SIG-M5 treated with dmso at 0.1 percent for 504 hours (cell line): ENCODE results near the gene PREX1.
"Not testable (repeated sequence)": the region's sequence is repeated elsewhere in the genome, so short reads cannot be mapped to it uniquely, and the experiment has no call there.

Source experiments
- DNase-seq: peaks from one replicate; lab custom pipeline; 2025; ENCODE audit not compliant: unreplicated experiment; lab: John Stamatoyannopoulos, UW

Gene PREX1

DNA sequence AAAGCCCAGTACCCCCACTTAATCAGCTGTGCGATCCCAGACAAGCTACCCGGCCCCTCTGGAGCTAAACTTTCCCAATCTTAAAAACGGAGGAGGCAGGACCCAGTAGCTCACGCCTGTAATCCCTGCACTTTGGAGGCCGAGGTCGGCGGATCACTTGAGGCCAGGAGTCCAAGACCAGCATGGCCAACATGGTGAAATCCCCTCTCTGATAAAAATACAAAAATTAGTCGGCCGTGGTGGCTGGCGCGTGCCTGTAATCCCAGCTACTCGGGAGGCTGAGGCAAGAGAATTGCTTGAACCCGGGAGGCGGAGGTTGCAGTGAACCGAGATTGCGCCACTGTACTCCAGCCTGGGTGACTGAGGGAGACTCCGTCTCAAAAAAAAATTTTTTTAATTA, 1.3 kb downstream of the PREX1 start:
- DNase-seq: not testable (repeated sequence)

GRCh38 chr20:48826069-48826468, 1.7 kb downstream of the PREX1 start:
- peak; percentile 65 for DNase-seq

DNA sequence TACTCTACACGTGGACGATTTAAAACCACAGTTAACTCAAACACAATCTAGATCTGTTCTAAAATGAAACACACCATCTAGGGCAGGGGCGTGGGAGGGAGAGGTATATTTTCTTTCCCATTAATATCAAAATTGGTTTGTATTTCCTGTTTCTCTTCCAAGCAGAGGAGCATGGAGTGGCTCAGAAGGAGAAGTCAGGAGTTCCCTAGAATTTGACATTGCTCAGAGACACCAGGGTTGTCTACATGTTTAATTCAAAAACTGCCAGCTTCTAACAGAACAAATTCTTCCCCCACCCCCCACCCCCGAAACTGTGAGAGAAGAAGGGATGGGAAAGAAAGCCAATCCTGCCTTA, 2.3 kb downstream of the PREX1 start:
- no peak for DNase-seq

DNA sequence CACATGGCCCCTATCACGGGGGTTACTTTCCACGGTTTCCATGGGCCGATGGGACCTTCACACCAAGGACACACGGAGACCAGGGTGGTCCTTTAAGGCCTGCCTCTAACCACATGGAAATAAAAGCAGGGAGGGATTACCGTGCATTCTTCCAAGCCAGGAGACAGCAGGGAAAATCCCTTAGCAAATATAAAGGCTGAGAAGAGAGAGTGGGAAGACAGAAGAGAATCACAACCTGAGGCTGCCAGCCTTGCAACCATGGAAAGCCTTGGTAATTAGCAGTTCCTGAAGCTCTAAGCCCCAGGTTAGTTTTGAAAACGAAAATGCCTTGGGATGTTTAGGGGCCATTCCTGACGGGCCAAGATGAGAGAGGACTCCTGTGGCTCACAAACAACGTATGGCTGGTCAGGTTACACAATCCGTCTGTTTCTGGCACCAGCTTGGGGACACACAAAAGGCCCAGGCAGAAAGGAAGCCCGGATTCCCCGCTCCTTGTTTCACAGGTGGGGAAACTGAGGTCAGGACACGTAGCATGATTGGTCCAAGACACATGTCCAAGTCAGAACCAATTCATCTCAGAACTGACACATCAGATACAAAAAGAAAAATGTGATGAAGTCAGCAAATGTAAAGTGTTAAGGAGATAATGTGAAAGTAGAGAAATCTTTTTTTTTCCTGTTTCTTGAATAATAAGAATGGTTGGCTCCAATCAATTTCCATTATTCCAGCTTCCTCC, 2.8 kb downstream of the PREX1 start:
- peak; percentile 47 for DNase-seq

DNA sequence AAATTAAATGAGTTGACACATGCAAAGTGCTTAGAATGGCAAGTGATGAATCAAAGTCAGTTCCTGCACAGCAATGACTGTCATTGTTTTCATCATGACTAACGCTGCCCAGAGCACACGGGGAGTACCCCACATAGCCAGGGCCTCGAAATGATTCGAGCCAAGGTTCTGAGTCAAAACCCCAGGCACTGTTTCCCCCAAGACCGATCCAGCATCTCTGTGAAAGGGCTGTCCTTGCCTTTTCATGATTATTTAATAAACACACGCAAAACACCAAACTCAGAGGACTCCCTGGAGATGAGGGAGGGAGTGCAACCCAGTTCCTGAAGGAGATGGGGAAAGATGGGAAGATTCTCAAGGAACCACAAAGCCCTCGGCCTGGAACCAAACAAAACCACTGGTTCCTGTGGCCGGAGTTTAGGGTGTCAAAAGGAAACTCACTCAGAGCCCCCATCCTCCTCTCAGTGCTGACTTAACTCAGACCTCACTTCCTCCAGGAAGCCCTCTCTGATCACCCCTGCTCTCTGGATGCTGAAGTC, 3.8 kb downstream of the PREX1 start:
- peak; percentile 72 for DNase-seq

- no peak for DNase-seq
Observed at GRCh38 chr20:48823476-48823875, 4.3 kb downstream of the PREX1 start.

GRCh38 chr20:48822879-48823385, 4.9 kb downstream of the PREX1 start:
- peak; percentile 76 for DNase-seq

GRCh38 chr20:48822178-48822577, 5.6 kb downstream of the PREX1 start:
- DNase-seq: no peak

- DNase-seq: peak; percentile 74
Observed at GRCh38 chr20:48821261-48821920, 6.4 kb downstream of the PREX1 start.

GRCh38 chr20:48820649-48820973, 7.2 kb downstream of the PREX1 start:
- DNase-seq: no peak

DNA sequence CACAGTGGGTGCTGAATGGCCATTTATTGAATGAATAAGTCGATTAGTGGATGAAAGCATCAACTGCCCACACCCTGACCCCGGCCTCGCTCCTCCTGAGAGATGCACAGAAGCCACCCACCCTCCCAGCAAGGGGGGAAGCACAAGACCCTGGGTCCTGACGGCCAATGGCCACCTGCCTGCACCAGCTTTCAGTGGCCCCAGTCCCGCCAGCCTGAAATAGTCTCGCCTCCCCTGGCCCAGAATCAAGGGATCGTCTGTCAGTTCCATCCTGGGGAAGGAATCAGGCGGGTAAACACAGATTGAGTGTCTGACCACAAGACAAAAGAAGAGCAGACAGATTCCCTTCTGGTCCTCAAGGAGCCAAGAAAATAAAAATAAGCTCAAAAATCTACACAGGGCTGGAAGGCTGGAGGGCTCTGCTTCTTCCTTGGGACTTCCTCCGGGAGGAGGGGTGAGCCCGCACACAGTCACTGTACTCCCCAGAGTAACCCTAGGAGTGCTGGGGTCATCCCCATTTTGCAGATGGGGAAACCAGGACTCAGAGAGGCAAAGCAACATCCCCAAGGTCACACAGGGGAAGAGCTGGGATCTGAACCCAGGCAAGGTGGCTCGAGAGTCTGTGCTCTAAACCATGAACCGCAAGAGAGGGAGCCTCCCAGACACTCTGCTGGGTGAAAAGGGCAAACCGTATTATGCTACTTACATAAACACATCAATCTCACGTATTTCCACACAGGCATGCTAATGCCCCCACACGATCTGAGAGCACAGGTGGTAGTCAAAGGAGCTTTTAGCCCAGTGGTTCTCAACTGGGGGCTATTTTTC, 7.8 kb downstream of the PREX1 start:
- DNase-seq: no peak

DNA sequence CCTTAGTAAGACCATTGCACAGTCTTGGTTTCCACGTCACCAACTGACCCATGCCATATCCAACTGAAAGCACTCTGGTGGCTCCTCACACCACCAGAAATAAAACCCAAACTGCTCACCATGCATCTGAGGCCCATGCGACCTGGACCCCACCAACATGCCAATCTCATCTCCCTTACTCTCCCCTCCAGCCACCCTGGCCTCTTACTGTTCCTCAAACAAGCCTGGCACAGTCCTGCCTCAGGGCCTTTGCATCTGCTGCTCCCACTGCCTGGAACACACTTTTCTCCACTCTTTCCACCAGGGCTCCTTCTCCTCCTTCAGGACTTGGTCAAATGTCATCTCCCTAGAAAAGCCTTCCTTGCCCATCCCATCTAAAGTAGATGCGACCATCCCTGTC, 8.7 kb downstream of the PREX1 start:
- no peak for DNase-seq

- DNase-seq: no peak
Observed at GRCh38 chr20:48818481-48818987, 9.3 kb downstream of the PREX1 start.

GRCh38 chr20:48818031-48818370, 9.8 kb downstream of the PREX1 start:
- DNase-seq: no peak

DNA sequence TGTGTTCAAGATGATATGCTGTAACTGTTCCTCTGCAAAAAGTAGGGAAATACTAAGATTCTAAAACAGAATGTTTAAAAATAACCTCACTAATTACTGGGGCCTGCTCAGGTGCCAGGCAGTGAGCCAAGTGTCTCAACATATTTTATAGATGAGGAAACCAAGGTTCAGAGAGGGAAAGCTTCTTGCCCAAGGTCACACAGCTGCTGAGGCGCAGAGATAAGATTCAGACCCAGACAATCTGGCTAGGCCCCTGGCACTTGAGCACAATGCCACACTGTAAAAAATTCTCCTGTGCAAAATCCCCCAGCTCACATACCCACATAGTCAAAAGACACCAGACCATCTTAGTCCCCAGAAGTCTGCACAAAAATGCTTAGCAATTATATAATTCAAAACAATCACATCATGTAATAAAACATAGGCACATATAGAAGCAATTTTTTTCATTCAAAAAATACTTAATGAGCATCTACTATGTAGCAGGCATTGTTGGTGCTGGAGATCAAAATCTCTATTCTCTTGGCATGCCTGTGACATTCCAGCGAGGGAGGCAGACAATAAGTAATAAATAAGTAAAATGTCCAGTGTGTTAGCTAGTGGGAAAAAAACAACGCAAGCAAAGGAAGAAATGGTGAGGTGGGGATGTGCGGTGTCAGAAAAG, 10.3 kb downstream of the PREX1 start:
- no peak for DNase-seq

GRCh38 chr20:48816282-48817205, 11.3 kb downstream of the PREX1 start:
- peak; percentile 35 for DNase-seq

- no peak for DNase-seq
Observed at GRCh38 chr20:48815537-48815936, 12.3 kb downstream of the PREX1 start.

- no peak for DNase-seq
Observed at GRCh38 chr20:48814633-48815032, 13.2 kb downstream of the PREX1 start.

DNA sequence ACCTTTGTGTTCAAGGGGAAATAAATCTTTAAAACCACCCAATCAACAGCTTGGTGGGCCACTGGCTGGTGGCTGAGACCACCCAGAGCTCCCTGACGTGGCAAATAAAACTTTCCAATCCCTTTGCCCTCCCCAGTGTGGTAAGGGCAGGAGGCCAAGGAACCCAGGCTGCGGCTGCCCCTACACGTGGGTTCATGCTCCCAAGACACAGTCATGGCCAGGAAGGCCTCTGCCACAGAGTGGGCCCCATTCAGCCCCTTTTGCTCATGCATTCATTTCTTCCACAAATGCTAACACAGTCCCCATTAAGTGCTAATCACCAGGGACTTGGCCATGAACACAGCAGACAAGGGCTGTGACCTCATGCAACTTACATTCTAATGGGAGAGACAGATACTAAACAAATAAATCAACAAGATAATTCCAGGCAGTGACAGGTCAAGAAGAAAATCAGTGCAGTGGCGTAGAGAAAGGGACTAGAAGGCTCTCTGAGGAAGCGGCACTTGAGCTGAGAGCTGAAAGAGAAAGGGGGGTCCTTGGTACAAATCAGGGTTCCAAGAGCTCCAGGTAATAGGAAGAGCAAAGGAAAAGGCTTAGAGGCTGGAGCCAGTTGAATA, 13.8 kb downstream of the PREX1 start:
- no peak for DNase-seq

- DNase-seq: no peak
Observed at GRCh38 chr20:48813446-48813747, 14.4 kb downstream of the PREX1 start.
